ENCODE results near the gene NAALADL1.

NAALADL1 gene

DNA sequence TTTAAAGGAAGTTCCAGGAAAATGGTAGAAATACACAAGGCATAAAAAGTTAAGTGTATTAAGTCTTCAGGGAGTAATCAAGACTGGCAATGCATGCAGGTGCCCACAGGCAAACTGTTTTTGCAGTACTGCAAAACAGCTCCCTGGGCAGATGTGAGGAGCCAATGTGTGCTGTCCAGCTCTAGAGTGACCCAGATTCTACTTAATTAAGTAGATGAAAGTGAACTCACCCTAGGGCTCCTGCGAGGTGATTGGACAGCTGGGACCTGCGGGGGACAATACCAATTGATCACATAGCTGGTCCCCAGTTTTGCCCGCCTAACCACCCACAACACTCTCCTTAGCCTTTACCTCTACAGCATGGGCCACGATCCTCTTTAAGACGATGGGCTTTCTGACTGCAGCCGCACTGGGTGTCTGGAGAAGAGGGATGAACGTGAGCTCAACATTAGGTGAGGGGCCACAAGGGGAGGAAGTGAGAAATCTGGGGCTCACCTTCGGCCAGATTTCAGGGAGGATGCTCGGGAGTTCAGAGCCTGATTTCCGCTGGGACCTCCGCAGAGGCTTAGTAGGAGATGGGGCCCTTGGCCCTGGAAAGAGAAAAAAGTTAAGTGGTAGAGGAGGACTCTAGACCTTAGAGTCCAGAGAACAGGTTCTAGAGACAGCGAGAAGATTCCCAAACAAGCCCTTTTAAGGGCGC lies 24.9 kb upstream of the NAALADL1 start:
- DNase-seq (ENCODE audit: low read depth in 2 of 2) = no peak

DNA sequence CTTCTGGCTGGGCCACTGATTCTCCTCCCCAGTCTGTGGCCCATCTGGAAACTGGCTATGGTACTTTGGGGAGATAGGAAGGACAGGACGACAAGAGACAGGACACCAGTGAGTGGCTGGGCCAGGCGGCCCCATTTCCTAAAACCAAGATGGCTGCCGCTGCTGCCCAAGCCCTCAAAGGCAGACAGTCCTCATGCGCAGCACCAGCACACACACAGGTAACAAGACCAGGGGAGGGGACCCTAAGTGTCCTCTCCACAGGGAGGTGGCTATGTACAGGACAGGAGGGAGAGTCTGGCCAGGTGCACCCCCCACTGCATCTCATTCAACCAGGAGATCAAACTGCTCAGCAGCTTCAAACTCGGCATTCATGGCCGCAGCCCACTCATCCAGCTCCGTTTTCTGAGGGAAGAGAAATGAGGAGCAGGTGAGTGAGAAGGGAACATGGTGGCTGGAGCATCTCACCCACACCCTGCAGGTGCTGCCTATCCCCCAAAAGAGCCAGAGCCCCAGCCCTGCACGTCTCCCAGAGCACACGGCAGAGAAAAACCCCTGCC lies 20.5 kb upstream of the NAALADL1 start:
- DNase-seq (ENCODE audit: low read depth in 2 of 2) = no peak

DNA sequence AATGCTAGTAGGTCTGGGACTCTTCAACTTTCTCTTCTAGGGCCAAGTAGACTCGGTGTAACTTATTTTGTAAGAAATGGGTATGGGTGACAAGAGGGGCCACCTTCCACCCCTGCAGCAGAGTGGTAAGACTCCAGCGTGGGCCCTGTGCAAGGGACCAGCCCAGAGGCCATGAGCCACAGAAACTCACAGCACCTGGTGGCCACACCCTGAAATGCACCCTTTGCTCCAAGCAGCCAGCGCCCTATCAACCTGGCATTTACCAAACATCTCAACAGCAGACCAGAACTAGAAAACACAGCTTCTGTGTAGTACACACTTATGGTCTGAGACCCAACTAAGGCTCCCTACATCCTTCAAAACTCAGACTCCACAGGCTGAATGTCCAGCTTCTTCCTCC lies 19.8 kb upstream of the NAALADL1 start:
- DNase-seq (ENCODE audit: low read depth in 2 of 2) = peak; percentile 45 to 56

DNA sequence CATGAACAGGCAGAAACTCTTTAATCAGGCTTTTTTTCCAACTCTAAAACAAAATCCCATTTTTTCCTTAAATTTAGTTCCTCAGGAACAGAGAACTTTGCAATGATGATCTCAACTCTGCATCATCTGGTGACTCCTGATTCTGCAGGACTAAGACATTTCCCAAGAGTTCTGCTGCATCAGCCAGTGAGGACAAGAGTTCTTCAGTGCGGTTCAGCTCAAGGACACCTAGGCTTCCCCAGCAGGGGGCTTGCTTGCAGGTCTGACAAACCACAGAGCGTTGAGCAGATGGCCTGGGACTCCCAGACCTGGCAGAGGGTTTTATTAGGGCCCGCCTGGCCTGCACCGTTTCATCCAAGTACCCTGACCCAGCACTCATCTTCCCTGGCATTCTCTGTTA lies 19.1 kb upstream of the NAALADL1 start:
- DNase-seq (ENCODE audit: low read depth in 2 of 2) = no peak

DNA sequence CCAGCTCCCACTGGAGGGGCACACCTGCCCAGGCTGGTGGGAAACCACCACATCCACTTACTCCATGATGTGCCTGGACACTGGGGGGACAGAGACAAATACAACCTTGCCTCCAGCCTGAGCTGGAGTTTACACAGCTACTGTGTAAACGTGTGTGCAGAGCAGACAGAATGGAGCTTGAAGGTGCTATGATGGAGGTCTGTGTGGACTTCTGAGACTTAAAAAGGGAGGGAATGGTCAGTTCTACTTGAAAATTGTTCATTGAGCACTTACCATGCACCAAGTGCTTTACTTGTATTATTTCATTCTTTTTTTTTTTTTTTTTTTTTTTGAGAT lies 14.2 kb upstream of the NAALADL1 start:
- DNase-seq (ENCODE audit: low read depth in 2 of 2) = no peak

DNA sequence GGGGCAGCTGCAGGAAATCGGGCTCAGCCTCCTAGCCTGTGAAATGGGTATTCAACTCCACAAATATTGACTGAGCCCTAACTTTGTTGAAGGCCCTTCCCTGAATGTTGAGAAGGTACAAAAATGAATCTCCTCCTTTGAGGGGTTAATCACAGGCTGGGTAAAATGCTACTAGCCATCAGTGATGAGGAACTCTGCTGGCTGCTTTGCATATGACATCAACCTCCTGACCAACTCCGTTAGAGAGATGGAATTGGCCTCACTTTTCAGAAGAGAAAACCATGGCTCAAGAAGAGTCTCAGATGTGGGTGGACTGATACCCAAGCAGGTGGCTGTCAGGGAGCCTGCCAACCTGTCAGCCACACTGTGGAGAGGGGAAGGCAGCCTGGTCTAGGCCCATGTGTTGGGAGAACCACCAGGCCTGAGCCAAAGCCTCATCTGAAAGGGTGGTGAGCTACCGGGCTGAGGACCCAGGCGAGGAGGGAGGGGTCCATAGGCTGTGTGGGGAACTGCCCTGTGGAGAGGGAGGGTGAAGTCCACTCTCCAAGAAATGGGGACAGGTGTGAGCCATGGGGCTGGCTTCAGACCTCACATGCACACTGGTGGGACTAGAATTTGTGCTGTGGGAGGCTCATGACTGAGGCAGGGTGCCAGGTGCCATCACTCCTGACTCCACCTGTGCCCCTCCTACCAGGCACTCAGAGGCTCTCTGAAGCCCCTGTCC lies 13.7 kb upstream of the NAALADL1 start:
- DNase-seq (ENCODE audit: low read depth in 2 of 2) = no peak

DNA sequence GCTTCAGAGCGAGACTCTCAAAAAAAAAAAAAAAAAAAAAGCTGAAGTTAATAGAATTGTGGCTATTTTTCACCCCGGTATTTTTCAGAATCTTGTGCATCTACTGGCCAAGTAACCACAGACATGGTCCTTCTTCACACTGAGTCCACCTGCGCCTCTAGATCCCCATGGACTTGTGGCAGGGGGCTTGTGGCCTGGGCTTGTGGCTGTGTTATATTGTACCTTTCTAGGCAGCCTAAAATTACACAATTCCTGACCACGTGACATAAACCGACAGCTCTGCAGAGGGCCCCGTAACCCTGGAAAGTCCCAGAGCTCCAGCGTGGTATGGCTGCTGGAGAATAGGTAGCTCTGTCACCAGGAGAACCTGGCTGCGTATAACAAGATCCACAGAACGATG lies 10.9 kb upstream of the NAALADL1 start:
- DNase-seq (ENCODE audit: low read depth in 2 of 2) = no peak

DNA sequence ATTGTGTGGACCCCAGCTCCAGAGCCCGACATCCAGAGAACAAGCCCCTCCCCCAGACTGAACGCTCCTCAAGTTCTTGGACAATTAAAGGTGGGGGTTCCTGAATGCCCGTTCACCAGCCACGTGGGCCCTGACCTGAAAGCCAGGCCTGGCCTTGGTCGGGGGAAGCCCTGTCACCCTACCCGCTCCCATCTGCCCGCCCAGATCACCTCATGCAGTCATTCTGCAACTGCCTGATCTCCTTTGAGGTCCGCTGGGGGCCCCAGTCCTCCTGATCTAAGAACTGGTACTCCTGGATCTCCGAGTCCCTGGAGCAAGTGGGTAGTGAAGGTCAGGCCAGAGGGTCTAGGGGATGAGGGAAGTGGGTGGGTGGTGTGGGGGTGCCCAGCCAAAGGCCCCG lies 9.1 kb upstream of the NAALADL1 start:
- DNase-seq (ENCODE audit: low read depth in 2 of 2) = no peak

DNA sequence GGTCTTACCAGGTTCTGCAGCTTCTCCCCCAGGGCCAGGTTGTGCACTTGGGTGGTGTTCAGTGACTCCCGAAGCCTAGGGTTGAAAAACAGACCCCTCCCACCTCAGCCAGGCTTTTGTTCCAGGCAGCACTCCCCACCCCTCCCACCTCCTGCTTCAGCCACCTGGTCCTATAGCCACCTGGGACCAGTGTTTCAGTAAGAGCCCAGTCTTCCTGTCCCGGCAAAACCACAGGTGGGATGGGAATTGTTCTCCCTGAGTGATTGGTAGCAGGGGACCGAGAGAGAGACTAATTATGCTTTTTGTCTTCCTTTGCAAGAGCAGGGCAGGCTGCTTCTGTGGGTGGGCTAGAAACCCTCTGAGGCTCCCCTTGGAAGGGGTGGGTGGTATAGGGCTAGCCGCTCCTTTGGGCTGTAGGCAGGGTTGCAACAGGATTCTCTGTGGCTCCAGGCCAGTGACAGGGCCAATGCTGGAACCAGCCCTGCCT lies 8.5 kb upstream of the NAALADL1 start:
- no peak for DNase-seq (ENCODE audit: low read depth in 2 of 2)

DNA sequence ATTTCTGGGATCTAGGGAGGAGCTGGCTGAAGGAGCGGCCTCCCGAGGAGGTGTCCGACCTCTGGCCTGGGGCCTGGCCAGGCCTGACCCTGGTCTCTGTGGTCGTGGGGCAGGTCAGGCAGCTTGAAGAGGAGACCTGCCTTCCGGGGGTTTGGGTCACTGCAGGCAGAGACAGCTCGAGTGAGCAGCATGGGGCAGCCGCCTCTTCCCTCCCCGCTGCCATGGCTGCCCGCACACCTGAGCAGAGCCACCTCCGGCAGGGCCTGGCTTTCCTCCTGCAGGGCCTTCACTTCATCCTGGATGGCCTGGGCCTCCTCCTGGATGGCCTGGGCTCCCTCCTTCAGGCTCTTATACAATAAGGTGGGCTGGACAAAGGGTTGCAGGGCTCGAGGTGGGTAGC lies 8.0 kb upstream of the NAALADL1 start:
- no peak for DNase-seq (ENCODE audit: low read depth in 2 of 2)

DNA sequence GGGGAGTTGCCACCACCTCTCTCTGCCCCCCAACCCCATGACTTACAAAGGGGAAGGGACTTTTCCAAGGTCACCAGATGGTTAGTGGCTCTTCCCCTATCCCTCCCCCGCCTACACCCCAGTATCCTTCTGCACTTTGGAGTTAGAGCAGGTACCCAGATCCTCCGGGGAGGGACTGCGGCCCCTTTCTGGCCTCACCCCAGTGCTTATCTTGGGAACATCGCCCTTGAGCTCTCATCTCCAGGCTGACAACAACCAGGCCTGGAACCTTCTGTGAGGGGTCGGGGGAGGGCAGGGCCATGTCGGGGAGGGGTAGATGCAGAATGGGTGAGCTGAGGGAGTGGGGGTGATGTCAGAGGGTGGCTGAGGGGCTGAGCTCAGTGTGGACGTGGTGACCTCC lies 7.5 kb upstream of the NAALADL1 start:
- DNase-seq (ENCODE audit: low read depth in 2 of 2) = no peak

DNA sequence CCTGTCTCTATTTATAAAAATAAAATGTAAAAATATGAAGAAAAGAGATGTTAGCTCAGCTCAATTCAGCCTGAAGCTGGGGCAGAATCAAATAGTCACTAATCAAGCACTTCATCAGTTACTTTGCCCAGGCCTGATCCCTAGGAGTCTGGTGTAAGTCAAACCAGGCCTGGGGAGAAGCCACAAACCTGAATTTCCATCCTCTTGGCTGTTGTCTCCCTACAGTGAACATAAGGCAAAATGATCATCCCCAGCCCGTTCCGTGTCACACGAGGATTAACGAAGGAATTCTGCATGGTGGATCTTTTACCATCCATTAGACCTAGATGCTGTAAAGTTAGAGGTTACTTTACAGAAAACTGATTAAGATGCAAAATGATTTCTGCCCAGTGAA lies 6.5 kb upstream of the NAALADL1 start:
- DNase-seq (ENCODE audit: low read depth in 2 of 2) = no peak

DNA sequence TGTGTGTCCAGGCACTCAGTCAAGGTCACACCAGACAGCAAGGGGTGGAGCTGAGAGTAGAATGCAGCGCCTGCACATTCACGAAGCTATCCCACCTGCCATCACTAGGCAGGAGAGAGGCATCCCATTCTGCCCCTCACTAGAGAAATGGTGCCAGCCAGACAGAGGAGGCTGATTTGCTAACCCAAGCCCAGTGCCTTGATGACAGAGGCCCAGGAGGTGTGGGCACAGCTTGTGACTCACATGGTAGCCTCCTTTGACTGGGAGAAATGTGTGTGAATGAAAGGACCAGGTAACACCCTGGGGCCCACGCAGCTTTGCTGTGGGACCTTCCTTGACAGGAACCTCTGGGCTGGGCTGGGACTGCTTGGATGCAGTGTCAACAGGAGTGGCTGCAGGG lies 5.2 kb upstream of the NAALADL1 start:
- DNase-seq (ENCODE audit: low read depth in 2 of 2) = no peak

DNA sequence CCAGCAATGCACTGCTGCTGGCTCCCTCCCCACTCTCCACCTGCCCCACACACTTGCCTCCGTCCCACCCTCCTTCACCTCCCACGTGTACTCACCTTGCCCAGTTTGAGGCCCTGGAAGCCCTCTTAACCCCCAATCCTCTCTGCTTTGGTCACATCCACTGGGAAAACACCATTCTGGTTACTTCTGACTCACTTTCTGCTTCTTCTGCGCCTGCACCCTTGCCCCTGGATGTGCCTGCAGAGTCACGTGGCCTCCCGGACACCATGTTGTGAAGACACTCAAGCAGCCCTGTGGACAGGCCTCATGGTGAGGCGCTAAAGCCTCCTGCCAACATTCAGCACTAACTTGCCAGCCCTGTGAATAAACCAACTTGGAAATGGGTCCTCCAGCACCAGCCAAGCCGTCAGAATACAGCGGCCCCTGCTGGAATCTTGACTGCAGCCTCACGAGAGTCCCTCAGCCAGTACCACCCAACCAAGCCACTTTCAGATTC lies 2.6 kb upstream of the NAALADL1 start:
- DNase-seq (ENCODE audit: low read depth in 2 of 2) = no peak

DNA sequence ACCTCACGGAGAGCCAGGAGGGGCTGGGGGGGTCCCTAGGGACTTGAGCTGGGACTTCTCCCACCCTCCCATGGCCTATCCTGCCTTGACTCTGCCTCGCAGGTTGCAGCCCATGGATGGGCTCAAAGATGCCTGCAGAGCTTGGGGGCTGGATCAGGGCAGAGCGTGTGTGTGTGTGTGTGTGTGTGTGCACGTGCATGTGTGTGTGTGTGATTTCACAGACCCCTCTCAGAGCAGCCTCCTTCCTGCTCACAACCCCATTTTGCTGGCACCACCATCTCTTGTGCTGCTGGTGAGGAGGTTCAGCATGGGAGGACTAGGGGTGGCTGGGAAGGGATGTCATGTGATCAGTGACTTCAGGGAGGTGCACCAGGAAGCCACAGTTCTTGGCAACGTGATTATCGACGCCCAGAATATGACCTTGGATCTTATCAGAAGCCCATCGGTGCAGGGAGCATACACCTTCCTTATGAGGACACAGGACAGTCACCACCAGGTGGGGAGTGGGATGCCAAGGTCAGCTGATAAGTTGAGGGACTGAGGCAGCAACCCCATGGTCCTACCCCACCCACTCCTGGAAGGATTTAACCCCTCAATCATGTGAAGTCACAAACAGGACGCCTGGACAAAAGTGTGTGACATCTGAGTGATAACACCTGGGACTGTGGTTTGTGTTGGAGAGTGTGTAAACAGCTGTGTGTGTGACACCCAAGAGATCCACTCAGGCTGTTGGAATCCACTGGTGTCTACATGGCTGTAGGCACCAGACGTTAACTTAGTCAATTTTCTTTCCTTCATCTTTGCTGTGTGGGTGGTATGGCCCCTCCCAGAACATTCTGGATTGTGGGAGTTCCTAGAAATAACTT lies 1.8 kb upstream of the NAALADL1 start:
- no peak for DNase-seq (ENCODE audit: low read depth in 2 of 2)

DNA sequence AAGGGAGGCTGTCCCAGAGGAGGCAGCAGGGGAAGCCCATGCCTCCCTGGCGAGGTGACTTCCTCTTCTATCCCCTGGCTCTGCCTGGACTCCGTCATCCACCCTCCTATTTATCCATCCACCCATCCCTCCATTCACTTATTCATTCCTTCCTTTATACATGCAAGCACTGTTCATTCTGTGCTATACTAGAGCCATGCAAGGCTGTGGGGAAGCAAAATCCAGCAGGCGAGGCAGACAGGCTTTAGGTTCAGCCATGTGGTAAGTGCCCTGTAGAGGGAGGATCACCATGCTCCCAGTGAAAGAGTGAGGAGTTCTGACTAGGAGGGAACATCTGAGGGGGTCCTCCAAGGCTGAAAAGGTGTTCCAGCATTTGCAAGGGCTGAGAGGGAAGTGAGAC lies 1.2 kb upstream of the NAALADL1 start:
- DNase-seq (ENCODE audit: low read depth in 2 of 2) = no peak

DNA sequence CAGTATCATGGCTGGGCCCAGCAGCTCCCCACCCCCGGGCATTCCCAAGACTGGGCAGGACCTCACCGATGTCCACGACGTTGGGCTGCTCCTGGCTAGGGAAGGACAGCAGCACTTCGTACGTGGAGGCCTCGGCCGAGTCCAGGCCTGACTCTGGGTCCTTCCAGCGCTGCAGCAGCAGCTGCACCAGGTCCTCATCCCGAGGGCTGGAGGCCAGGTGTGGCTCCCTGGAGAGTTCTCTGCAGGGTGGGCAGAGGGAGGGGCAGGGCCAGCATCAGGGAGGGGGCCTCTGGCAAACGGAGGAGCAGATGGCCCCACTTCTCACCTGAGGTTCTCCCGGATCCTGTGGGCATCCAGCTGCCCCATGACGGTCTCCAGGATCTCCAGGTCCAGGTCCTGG lies 341 bp downstream of the NAALADL1 start:
- DNase-seq (ENCODE audit: low read depth in 2 of 2) = no peak

DNA sequence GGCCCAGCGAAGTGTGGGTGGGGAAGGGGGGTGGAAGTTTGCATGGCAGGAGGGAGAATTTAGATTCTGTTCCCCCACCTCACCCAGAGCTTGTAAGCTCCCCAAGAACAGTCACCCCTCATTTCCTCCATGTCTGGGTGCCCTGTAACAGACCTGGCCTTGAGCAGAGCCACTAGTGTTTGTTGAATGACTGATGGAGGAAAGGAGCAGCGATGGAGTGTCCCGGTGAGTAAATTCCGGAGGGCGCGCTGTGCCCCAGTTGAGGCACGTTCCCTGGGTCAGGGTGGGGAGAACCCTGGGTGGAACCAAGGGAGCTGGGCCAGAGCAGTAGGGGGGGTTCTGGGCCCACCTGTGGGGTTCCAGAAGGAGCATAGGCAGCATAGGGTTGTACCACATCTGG lies 827 bp downstream of the NAALADL1 start:
- no peak for DNase-seq (ENCODE audit: low read depth in 2 of 2)

DNA sequence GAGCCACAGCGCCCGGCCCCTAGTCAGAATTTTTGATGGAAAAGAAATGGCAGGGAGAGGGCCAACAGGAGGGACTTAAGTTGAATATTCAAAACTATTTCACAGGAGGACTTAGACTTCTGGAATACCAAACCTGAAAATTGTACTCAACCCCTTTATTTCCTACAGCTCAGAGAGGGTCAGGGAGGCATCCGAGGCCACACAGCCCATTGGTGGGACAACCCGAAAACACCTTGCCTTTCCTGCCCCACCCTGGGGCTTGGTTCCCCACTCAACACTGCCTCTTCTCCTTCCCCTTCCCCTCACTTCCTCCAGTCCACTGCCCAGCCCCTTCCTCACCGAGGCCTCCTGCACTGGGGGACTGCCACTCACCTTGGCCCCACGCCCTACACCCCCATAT lies 1.4 kb downstream of the NAALADL1 start:
- no peak for DNase-seq (ENCODE audit: low read depth in 2 of 2)

DNA sequence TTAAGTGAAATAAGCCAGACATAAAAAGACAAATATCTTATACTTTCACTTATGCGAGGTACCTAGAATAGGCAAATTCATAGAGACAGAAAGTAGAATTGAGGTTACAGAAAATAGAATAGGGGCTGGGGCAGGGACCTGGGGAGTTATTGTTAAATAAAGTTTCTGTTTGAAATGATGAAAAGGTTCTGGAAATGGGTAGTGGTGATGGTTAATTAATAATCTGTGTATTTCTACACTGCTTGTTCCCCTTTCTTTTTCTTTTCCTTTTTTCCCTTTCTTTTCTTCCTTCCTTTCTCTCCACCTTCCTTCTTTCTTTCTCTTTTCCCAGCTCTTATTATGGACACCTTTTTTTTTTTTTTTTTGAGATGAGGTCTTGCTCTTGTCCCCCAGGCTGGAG lies 2.8 kb downstream of the NAALADL1 start:
- DNase-seq (ENCODE audit: low read depth in 2 of 2) = no peak

DNA sequence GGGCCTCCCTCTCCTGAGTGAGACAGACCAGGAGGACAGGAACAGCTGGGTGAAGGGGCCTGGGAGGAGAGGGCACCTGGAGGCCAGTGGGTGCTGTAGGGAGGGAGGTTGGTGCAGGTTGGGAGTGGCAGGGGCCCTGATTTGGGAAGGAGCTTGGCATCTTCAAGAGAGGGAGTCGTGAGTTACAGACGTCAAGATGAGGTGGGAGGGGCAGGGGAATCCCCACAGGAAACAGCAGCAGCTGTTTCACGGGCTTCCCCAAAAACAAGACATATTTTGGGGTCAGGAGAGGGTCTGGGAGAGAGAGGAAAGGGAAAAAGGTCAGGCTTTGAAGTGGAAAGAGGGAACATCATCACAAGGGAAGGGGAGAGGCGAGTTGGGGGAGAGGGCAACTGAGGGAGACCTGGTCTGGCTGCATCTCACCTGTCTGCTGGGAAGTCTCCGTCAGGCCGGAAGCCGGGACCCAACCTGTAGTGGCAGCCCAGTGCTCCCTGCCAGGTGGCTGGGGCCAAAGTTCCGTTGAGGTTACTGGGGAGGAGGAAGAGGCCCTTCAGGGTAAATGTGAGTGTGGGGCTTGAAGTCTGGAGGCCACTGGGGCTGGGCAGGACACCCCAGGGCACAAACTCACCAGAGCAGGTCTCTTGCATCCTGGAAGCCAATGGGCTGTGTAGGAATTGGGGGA lies 4.4 kb downstream of the NAALADL1 start:
- no peak for DNase-seq (ENCODE audit: low read depth in 2 of 2)

DNA sequence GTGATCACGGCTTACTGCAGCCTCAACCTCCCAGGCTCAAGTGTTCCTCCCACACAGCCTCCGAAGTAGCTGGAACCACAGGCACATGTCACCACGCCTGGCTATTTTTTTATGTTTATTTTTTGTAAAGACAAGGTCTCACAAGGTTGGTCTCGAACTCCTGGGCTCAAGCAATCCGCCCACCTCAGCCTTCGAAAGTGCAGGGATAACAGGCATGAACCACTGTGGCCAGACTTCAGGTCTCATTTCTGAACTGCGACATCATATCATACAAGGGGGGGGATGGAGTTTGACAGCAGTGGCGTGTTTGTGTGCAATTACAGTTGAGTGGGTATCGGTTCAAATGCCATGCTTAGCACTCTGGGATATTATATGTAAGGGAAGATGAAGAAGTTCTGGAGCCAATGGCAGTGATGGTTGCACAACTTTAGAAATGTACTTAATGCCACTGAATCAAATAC lies 6.9 kb downstream of the NAALADL1 start:
- no peak for DNase-seq (ENCODE audit: low read depth in 2 of 2)
